K562 (cell line): ENCODE results near the gene WHAMM. TPM values are rescaled to one million over a fixed set of nuclear protein-coding genes. Genes with fewer than 3 reads are reported as not detected.

Experiments
- CXXC5 ChIP-seq: fragments of 250-450 bp; sonication (Bioruptor Pico); IDR thresholded peaks from 2 replicates; pipeline ENCODE4 v1.8.0; 2022; ENCODE audit warnings: inconsistent platforms, mild to moderate bottlenecking, moderate library complexity
- ESRRA ChIP-seq: fragments of 450-650 bp; IDR thresholded peaks from 2 replicates; pipeline ENCODE4 v1.6.1; 2014; ENCODE audit warnings: low read depth, mild to moderate bottlenecking, moderate library complexity, borderline replicate concordance
- FOXK2 ChIP-seq, 2 experiments: fragments of 450-650 bp; IDR thresholded peaks in 1 of 2; conservative IDR thresholded peaks in 1 of 2; 2 replicates each; pipeline ENCODE4 v1.6.1; 2016; ENCODE audit warnings: low read depth in 2 of 2, mild to moderate bottlenecking in 1 of 2
- GMEB1 ChIP-seq: fragments of 250-450 bp; sonication (Bioruptor Pico); IDR thresholded peaks from 2 replicates; pipeline ENCODE4 v1.4.0; 2020; ENCODE audit warnings: mild to moderate bottlenecking
- HBP1 ChIP-seq: fragments of 450-650 bp; formaldehyde crosslinking; IDR thresholded peaks from 2 replicates; pipeline ENCODE4 v1.4.0; 2022; ENCODE audit warnings: missing genetic modification characterization
- ILK ChIP-seq: fragments of 450-650 bp; IDR thresholded peaks from 2 replicates; pipeline ENCODE4 v1.6.1; 2016; ENCODE audit warnings: missing genetic modification characterization, low read depth, mild to moderate bottlenecking, missing compliant biosample characterization, moderate library complexity, borderline replicate concordance
- NR1H2 ChIP-seq: sonication (generic); formaldehyde crosslinking; IDR thresholded peaks from 2 replicates; pipeline ENCODE4 v1.4.0; 2020; ENCODE audit warnings: mild to moderate bottlenecking, missing genetic modification reagents
- NR2F6 ChIP-seq: fragments of 450-650 bp; formaldehyde crosslinking; IDR thresholded peaks from 2 replicates; pipeline ENCODE4 v1.4.0; 2020; ENCODE audit warnings: mild to moderate bottlenecking
- NR3C1 ChIP-seq: sonication (generic); formaldehyde crosslinking; IDR thresholded peaks from 2 replicates; pipeline ENCODE4 v1.8.1; 2022; ENCODE audit warnings: missing genetic modification reagents
- SIX5 ChIP-seq, 2 experiments: IDR thresholded peaks; 2 replicates each; pipeline ENCODE4 v1.6.1; 2011; ENCODE audit warnings: low read length in 2 of 2, borderline replicate concordance in 1 of 2, low read depth in 1 of 2, mild to moderate bottlenecking in 1 of 2, moderate library complexity in 1 of 2; ENCODE audit not compliant: insufficient read depth in 1 of 2
- SNAPC5 ChIP-seq: fragments of 250-450 bp; sonication (Bioruptor Pico); IDR thresholded peaks from 2 replicates; pipeline ENCODE4 v1.8.0; 2021; ENCODE audit warnings: moderate library complexity, mild to moderate bottlenecking, inconsistent platforms
- polyA plus RNA-seq, 8 experiments: library from polyadenylated mRNA; depleted of rRNA in 4 of 8; stranded (reverse) in 5 of 8; unstranded in 3 of 8; fragments of >200 nt; fragmentation: Nextera tagmentation in 2 of 8; fragmentation: Illumina TruSeq in 1 of 8; extraction: Ambion mirVana in 2 of 8; extraction: Trizol in 1 of 8; gene quantifications; 2 replicates each; pipeline versions ENCODE4 v1.2.1 to v1.2.3, GENCODE V29; 2011 to 2014; ENCODE audit warnings: inconsistent platforms in 1 of 8, missing spikeins in 1 of 8
- total RNA-seq, 7 experiments: library from RNA; depleted of rRNA in 6 of 7; stranded (reverse); fragments of >200 nt in 6 of 7; fragmentation: Illumina TruSeq in 2 of 7; extraction: Trizol in 2 of 7; gene quantifications; 2 replicates each; pipeline versions ENCODE4 v1.2.1 to v1.2.3, GENCODE V29; 2011 to 2021; ENCODE audit warnings: low replicate concordance in 1 of 7
- TF ChIP-seq, protein P1 (sequence below): fragments of 450-650 bp; conservative IDR thresholded peaks from 2 replicates; pipeline ENCODE4 v1.6.1; 2016; ENCODE audit warnings: missing genetic modification characterization, low read depth, mild to moderate bottlenecking, control low read depth, missing compliant biosample characterization
- TF ChIP-seq, protein P2 (sequence below): fragments of 250-450 bp; sonication (Bioruptor Pico); IDR thresholded peaks from 2 replicates; pipeline ENCODE4 v1.5.0; 2021; ENCODE audit warnings: mild to moderate bottlenecking, borderline replicate concordance
- TF ChIP-seq, protein P3 (sequence below), 2 experiments: IDR thresholded peaks; 2 replicates each; pipeline ENCODE4 v1.6.1; 2012; ENCODE audit warnings: improper control_type of control experiment in 2 of 2, low read depth in 2 of 2, low read length in 2 of 2, borderline replicate concordance in 1 of 2
- TF ChIP-seq, protein P4 (sequence below): fragments of 450-650 bp; IDR thresholded peaks from 2 replicates; pipeline ENCODE4 v1.6.1; 2014; ENCODE audit warnings: low read depth, mild to moderate bottlenecking, moderate library complexity, borderline replicate concordance

The WHAMM gene
- total and polyA plus RNA-seq, 9 of the 15 experiments (the other 6 are each of a cell fraction or from before 2014, with no cell fraction given) = 2.0 to 4.8 (median 3.6) TPM

GRCh38 chr15:82802497-82802896, 6.9 kb upstream of the WHAMM start (continued):
- TF ChIP-seq GMEB1 (CRISPR knock-in tag) (no peak), SNAPC5 (CRISPR knock-in tag) (no peak), SIX5 (IDR thresholded peaks at IDR 0.05; ENCODE audit: borderline replicate concordance in 1 of 2, insufficient read depth in 1 of 2, low read depth in 1 of 2, low read length in 2 of 2) (no peak), CXXC5 (peak; percentile 53), NR1H2 (no peak), HBP1 (no peak), NR3C1 (no peak), ILK (no peak), FOXK2 (conservative IDR thresholded peaks at IDR 0.05 in 1 of 2, IDR thresholded peaks at IDR 0.05 in 1 of 2; ENCODE audit: low read depth in 2 of 2) (no peak), ESRRA (peak; percentile 60; the same call in 1 of the 2 replicates), NR2F6 (CRISPR knock-in tag) (no peak)
- TF ChIP-seq, protein P1, sequence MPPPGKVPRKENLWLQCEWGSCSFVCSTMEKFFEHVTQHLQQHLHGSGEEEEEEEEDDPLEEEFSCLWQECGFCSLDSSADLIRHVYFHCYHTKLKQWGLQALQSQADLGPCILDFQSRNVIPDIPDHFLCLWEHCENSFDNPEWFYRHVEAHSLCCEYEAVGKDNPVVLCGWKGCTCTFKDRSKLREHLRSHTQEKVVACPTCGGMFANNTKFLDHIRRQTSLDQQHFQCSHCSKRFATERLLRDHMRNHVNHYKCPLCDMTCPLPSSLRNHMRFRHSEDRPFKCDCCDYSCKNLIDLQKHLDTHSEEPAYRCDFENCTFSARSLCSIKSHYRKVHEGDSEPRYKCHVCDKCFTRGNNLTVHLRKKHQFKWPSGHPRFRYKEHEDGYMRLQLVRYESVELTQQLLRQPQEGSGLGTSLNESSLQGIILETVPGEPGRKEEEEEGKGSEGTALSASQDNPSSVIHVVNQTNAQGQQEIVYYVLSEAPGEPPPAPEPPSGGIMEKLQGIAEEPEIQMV = no peak
- TF ChIP-seq, protein P2, sequence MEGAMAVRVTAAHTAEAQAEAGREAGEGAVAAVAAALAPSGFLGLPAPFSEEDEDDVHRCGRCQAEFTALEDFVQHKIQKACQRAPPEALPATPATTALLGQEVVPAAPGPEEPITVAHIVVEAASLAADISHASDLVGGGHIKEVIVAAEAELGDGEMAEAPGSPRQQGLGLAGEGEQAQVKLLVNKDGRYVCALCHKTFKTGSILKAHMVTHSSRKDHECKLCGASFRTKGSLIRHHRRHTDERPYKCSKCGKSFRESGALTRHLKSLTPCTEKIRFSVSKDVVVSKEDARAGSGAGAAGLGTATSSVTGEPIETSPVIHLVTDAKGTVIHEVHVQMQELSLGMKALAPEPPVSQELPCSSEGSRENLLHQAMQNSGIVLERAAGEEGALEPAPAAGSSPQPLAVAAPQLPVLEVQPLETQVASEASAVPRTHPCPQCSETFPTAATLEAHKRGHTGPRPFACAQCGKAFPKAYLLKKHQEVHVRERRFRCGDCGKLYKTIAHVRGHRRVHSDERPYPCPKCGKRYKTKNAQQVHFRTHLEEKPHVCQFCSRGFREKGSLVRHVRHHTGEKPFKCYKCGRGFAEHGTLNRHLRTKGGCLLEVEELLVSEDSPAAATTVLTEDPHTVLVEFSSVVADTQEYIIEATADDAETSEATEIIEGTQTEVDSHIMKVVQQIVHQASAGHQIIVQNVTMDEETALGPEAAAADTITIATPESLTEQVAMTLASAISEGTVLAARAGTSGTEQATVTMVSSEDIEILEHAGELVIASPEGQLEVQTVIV (CRISPR knock-in tag) = no peak
- TF ChIP-seq, protein P3, sequence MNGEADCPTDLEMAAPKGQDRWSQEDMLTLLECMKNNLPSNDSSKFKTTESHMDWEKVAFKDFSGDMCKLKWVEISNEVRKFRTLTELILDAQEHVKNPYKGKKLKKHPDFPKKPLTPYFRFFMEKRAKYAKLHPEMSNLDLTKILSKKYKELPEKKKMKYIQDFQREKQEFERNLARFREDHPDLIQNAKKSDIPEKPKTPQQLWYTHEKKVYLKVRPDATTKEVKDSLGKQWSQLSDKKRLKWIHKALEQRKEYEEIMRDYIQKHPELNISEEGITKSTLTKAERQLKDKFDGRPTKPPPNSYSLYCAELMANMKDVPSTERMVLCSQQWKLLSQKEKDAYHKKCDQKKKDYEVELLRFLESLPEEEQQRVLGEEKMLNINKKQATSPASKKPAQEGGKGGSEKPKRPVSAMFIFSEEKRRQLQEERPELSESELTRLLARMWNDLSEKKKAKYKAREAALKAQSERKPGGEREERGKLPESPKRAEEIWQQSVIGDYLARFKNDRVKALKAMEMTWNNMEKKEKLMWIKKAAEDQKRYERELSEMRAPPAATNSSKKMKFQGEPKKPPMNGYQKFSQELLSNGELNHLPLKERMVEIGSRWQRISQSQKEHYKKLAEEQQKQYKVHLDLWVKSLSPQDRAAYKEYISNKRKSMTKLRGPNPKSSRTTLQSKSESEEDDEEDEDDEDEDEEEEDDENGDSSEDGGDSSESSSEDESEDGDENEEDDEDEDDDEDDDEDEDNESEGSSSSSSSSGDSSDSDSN (IDR thresholded peaks at IDR 0.05; ENCODE audit: borderline replicate concordance in 1 of 2, low read depth in 2 of 2, low read length in 2 of 2) = no peak
- TF ChIP-seq, protein P4, sequence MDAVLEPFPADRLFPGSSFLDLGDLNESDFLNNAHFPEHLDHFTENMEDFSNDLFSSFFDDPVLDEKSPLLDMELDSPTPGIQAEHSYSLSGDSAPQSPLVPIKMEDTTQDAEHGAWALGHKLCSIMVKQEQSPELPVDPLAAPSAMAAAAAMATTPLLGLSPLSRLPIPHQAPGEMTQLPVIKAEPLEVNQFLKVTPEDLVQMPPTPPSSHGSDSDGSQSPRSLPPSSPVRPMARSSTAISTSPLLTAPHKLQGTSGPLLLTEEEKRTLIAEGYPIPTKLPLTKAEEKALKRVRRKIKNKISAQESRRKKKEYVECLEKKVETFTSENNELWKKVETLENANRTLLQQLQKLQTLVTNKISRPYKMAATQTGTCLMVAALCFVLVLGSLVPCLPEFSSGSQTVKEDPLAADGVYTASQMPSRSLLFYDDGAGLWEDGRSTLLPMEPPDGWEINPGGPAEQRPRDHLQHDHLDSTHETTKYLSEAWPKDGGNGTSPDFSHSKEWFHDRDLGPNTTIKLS = no peak
